HL-60 (cell line): Measurements from ENCODE around the gene OR10H4.
"Not testable (repeated sequence)": the region's sequence is repeated elsewhere in the genome, so short reads cannot be mapped to it uniquely, and the experiment has no call there.

Experiments used
- DNase-seq, 2 experiments: peaks; one replicate each; pipeline ENCODE4 v3.0.0-alpha.2; 2010 to 2020; ENCODE audit warnings: low read depth in 1 of 2, low spot score in 1 of 2
- H3K27ac ChIP-seq: fragments of 250-450 bp; sonication (Bioruptor Pico); replicated peaks from 2 replicates; pipeline ENCODE4 v1.5.1; 2020; ENCODE audit warnings: mild to moderate bottlenecking, moderate library complexity
- H3K27me3 ChIP-seq: fragments of 250-450 bp; sonication (Bioruptor Pico); 2 replicates; pipeline ENCODE4 v1.5.1; 2021; ENCODE audit warnings: mild to moderate bottlenecking, moderate library complexity; ENCODE audit not compliant: insufficient read depth, poor library complexity, severe bottlenecking
- H3K4me3 ChIP-seq: replicated peaks from 2 replicates; pipeline ENCODE4 v1.5.1; 2011; ENCODE audit warnings: mild to moderate bottlenecking, control low read depth, low read length; ENCODE audit not compliant: insufficient read depth
- CTCF ChIP-seq: IDR thresholded peaks from one replicate; pipeline ENCODE4 v1.5.1; 2011; ENCODE audit warnings: low read length, control low read depth, inconsistent platforms; ENCODE audit not compliant: insufficient read depth
- GABPA ChIP-seq: IDR thresholded peaks from 2 replicates; pipeline ENCODE4 v1.6.1; 2012; ENCODE audit warnings: low read depth
- POLR2AphosphoS5 ChIP-seq: IDR thresholded peaks from 2 replicates; pipeline ENCODE4 v1.6.1; 2012; ENCODE audit warnings: low read depth
- REST ChIP-seq: IDR thresholded peaks from 2 replicates; pipeline ENCODE4 v1.6.1; 2012; ENCODE audit warnings: low read depth; ENCODE audit not compliant: insufficient replicate concordance
- SPI1 ChIP-seq: IDR thresholded peaks from 2 replicates; pipeline ENCODE4 v1.6.1; 2012; ENCODE audit warnings: low read depth, mild to moderate bottlenecking, borderline replicate concordance

The OR10H4 gene

GRCh38 chr19:15974856-15975255 lies 26.0 kb downstream of the OR10H4 start:
- Histone ChIP-seq H3K27ac (no peak overlapping the region), H3K27me3 (no peaks in the 10 kb centered on the region), H3K4me3 (no peak overlapping the region)
- no peak for DNase-seq
- TF ChIP-seq POLR2AphosphoS5 (no peak), CTCF (no peak), SPI1 (no peak), REST (no peak), GABPA (no peak)

GRCh38 chr19:15976836-15977689 lies 28.3 kb downstream of the OR10H4 start:
- no peak for DNase-seq

GRCh38 chr19:15977690-15978089 lies 28.9 kb downstream of the OR10H4 start:
- TF ChIP-seq SPI1: no peak
- TF ChIP-seq REST: no peak
- TF ChIP-seq GABPA: no peak
- no peak for TF ChIP-seq POLR2AphosphoS5
- TF ChIP-seq CTCF: no peak
- DNase-seq: no peak
- no peaks in the 10 kb centered on the region for H3K27me3 ChIP-seq
- no peak overlapping the region for H3K27ac ChIP-seq
- no peak overlapping the region for H3K4me3 ChIP-seq

More at GRCh38 chr19:15976836-15977689, 28.3 kb downstream of the OR10H4 start:
- no peak overlapping the region for H3K4me3 ChIP-seq
- no peak overlapping the region for H3K27ac ChIP-seq
- H3K27me3 ChIP-seq: no peaks in the 10 kb centered on the region
- TF ChIP-seq SPI1: no peak
- no peak for TF ChIP-seq CTCF

- no peak for DNase-seq
- TF ChIP-seq POLR2AphosphoS5 (no peak), REST (no peak), GABPA (no peak), CTCF (no peak), SPI1 (no peak)
- Histone ChIP-seq H3K27ac (no peak overlapping the region), H3K27me3 (no peaks in the 10 kb centered on the region), H3K4me3 (no peak overlapping the region)
Observed at GRCh38 chr19:15979293-15979692, 30.5 kb downstream of the OR10H4 start.

GRCh38 chr19:15985831-15986230 lies 37.0 kb downstream of the OR10H4 start:
- not testable (repeated sequence) for DNase-seq, H3K27me3 ChIP-seq, H3K4me3 ChIP-seq, H3K27ac ChIP-seq
